SK-N-MC (cell line): ENCODE data around the gene GMDS.

Experiments used
- EZH2 ChIP-seq: fragments of 200-600 bp; sonication (generic); IDR thresholded peaks from one replicate; pipeline ENCODE4 v1.6.1; 2017; ENCODE audit warnings: antibody characterized with exemption
- FOXP2 ChIP-seq: optimal IDR thresholded peaks from 2 replicates; pipeline ENCODE3; 2011; ENCODE audit warnings: mild to moderate bottlenecking, moderate library complexity; ENCODE audit not compliant: insufficient read depth; ENCODE audit errors: extremely low read length, control extremely low read depth
- POLR2AphosphoS5 ChIP-seq: IDR thresholded peaks from 2 replicates; pipeline ENCODE4 v1.6.1; 2012; ENCODE audit warnings: mild to moderate bottlenecking, low read depth, low read length, borderline replicate concordance

GRCh38 chr6:1970151-1970561, 275.2 kb downstream of the GMDS start:
- no peak for TF ChIP-seq EZH2
- no peak for TF ChIP-seq POLR2AphosphoS5
- TF ChIP-seq FOXP2 = no peak
